GM12801 (cell line): Measurements from ENCODE around the gene FHL3.

Source experiments
- CTCF ChIP-seq: IDR thresholded peaks from one replicate; pipeline ENCODE4 v1.5.1; 2011; ENCODE audit warnings: control low read depth; ENCODE audit not compliant: insufficient read length; ENCODE audit errors: extremely low read depth

Gene FHL3

DNA sequence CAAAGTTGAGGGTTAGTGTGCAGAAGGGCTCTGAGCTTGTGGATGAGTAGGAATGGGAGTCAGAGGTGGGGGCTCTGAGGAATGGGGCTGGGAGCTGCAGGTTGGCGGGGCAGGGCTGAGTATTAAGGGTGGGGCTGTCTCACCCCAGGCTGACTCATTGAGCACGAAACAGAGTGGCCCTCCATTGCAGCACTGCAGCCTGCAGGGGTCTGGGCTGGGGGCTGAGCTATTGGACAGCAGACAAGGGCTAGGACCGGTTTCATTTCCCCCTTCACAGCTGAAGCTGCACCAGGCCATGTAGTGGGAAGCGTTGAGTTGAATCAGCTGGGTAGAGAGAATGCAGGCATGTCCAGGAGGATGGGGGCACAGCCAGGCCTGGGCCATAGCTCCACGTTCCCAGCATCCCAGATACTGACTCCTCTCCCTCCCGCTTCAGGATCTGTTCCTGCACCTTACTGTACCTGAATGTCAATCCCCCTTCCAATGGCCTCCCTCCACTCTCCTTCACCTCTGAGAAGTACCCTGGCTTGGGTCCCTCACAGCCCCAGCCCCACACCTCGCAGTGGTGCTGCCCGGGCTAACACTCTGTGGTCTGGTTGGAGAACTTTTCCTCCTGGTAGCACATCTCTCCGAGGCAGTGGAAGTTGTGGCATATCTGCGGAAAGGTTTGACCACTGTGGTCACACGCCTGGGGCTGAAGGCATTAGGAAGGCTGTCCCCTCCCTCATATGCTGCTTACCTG lies 54.1 kb downstream of the FHL3 start:
- no peak for TF ChIP-seq CTCF

DNA sequence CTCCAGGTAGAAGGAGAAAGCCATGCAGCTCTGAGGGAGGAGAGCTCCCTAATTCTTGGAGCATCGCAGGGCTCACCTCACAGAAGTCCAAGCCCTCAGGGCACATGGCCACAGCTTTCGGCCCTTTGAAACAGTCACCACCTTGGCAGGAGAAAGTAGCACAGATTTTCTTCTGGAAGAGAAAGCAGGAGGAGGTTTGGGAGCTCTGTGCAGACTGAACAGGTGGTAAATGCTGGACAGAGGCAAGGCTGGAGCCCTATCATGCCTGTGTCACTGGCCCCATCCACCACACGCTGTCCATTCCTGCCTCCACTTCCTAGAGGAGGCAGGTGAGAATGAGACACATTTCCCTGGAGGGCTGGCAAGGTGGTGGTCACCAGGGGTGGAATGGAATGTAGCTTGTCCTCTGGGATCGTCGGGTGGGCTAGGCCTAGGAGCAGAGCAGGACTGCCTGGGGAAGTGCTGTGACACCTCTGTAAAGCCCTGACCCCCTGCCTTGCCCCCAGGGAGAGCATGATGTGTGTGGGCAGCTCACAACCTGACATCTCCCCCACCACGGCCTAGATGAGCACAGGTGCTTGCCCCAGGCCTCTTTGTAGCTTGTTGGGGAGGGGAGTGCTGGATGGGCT lies 55.7 kb downstream of the FHL3 start:
- no peak for TF ChIP-seq CTCF

- TF ChIP-seq CTCF = no peak
Measured at GRCh38 chr1:37948841-37949240, 56.5 kb downstream of the FHL3 start.

- no peak for TF ChIP-seq CTCF
Measured at GRCh38 chr1:37948166-37948565, 57.1 kb downstream of the FHL3 start.

- no peak for TF ChIP-seq CTCF
Measured at GRCh38 chr1:37947364-37947763, 58.0 kb downstream of the FHL3 start.
